HG03064 (cell line): ENCODE measurements around the gene TMEM82.

Experiments
- ATAC-seq: cut with Tn5 transposase; IDR thresholded peaks from one replicate; pipeline ENCODE4 v1.9.1; 2021; ENCODE audit warnings: low read depth; ENCODE audit not compliant: unreplicated experiment

Gene TMEM82

DNA sequence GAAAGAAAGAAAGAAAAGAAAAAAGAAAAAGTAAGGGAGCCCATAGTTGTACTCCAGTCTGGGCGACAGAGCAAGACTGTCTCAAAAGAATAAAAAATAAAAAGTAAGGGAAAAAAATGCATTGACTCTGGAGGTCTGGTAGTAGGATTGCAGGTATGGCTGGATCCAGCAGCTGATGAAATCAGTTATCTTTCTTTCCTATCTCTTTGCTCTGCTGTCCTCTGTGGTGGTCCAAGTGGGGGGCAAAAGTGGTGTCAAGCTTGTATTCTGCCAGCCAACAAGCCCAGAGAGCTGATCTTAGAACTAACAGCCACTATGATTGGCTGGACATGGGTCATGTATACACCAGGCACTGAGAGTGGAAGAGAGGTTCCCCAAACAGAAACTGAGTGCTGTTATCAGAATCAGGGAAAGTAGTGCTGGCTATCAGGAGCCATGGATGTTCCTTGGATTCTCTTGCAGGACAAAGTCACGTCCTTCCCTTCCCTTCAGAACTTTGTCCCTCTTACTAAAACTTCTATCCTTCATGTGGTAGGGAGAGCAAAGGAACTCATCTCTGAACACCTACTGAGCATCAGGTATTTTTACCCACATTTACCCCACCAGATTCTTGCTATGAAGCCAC is 12.8 kb downstream of the TMEM82 start:
- ATAC-seq: no peak

DNA sequence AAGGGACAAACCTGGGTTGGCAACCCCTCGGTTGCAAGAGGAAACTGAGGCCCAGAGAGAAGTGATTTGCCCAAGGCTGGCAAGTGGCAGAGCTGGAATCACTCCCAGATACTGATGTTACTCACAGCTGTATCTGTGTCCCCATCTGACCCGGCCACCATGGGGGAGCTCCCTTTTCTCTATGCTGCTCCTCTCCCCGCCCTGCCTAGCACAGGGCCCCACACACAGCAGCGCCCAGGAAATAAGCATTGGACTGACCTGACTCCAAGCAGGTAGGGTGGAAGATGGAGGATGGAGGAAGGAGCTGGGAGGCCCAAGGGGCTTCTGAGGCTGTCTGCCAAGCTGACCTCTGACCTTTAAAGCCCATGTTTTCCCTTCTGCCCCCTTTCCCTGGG is 13.3 kb downstream of the TMEM82 start:
- ATAC-seq: no peak

DNA sequence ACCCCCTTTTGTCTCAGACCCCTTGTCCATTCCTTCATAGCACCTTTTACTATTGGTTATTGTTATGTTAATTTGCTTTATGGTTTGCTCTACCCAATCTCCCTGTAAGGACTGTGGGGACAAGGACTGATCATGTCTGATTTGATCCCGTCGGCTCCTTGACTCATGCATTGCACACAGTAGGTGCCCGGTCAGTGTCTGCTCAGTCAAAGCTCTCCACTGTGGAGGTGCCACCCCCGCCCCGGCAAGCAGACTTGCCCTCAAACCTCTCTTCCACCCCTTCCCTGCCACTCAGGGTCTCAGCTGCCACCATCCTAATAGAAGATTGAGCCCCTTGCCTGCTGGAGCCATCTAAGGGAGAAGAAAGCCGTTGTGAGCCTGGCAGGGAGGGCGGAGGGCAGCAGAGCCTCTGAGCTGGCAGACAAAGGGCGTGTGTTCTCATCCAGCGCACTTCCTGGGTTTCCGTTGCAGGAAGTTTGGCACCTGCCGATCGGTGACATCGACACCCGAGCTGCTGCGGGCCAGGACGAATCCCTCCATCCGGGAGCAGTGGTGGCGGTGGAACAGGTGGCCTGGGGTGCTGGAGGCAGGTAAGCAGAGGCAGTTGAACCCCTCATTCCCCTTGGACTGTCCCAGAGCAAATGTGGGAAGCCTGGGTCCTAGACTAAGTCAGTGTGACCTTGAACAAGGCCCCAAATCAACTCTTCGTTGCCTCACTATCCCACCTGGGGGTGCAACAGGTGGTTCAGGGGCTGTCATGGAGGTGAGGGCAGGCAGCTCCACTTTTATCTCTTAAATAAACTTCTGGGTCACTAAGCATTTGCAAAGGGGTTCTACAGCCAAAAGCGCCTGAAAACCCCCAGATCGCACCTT is 14.1 kb downstream of the TMEM82 start:
- ATAC-seq: no peak

DNA sequence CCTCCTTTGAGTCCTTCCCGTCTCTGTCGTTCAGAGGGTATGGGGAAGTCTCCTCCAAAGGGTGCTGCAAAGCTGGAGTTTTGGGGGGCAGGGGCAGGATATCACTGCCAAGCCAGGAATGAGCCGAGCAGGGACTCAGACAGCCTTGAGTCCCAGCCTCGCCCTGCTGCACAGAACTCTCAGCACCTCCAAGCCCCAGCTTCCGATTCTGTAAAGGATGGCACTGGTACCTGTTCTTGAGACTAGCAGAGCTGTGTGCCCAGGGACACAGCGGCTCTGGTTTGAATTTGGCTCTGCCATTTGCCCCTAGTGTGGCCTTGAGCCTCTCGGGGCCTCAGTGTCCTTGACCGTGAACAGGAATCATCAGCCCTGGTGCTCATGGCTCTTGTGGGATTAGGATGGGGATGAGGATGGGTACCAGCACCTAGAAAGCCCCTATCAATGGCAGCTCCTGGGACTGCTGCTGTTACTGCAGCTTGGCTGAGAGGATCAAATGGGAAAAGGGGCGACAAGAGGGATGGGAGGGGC is 14.8 kb downstream of the TMEM82 start:
- ATAC-seq: no peak

DNA sequence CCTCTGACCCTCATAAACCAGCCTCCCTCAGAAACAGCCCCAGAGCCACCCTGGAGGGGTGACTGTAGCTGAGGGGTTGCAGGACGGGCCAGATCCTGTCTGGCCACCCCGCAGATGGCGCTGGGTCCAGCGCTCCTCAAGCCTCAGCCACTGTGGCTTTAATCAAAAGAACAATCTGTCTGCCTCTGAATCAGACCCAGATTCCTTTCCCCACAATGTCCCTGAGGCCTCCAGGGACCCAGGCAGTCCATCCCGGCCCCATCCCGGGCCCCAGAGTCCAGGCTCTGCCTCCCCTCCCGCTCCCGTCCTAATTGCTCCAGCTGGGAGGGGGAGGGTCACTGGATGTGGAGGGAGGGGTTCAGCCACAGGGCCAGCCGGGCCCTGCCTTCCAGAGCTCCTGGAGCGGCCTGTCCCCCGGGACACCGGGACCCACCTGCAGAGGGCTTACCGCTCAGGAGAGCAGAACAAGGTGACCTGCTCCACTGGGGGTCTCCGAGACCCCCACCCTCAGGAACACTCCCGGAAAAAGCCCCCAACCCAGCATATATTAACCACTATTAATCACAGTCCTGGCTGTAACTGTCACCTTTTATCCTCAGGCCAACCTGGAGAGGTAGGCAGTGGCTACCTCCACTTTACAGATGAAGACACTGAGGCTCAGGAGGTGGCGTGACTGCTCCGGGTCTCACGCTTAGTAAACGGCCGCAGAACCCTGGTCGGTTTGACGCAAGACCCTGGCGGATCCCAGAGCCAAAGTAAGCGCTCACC is 15.5 kb downstream of the TMEM82 start:
- no peak for ATAC-seq

DNA sequence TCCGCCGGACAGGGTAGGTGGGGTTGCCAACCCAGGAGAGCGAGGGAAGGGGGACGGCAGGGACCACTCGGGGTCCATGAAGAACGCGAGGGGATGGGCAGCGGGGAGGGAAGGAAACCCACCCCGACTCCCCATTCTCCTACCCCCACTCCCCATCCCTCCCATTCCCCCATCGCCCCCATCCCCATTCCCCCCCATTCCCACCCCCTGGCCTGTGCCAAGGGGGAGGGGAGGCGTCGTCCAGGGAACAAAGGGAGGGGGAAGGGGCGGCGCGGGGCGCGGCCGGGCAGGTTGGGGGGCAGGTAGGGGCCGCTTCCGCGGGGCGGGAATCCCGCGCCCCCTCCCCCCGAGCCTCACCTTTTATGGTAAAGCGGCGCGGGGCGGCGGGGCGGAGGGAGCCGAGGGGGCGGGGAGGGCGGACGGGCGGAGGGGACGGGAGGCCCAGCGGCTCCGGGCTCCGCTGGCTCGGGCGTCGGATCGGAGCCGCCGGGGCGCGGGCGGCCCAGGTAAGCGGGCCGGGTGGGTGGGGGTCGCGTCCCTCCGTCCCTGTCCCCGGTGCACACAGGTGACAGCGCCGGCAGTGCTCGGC is 16.1 kb downstream of the TMEM82 start, which contains the start of gene FBLIM1:
Gene FBLIM1 (plus strand): TSS at position 453 of the 589 bp plus-strand sequence. CDS start 6,189 bp downstream, outside the sequence.
- ATAC-seq: no peak

DNA sequence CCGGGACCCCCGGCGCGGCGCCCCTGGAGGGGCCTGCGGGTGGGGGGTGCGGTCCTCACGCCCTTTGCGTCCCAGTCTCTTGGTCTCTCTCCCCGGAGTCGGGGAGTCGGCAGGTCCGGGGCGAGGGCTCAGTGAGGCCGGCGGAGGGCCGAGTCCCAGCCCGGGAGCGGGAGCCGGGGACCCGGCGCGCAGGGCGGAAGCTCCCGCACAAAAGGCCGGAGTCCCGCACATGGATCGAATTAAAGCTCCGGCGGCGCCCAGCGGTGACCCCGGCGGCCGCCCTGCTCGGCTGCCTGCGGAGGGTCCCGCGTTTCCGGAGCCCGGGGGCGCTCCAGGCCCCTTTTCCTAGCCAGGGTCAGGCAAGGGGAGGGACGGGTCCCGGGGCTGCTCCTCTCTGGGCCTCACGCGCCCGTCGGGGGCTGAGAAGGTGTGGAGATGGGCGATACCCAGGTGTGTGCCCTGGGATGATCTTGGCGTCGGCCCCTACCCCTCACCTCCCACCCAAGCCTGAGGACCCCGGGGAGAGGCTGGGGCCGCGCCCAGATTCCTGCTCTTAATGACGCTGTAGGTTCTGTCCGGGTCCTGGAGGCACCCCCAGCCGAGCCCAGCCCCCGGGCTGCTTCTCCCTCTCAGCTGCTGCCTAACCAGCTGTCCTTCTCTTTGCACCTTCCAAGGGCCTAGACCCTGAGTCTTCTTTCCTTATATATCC is 16.8 kb downstream of the TMEM82 start:
- ATAC-seq: no peak

DNA sequence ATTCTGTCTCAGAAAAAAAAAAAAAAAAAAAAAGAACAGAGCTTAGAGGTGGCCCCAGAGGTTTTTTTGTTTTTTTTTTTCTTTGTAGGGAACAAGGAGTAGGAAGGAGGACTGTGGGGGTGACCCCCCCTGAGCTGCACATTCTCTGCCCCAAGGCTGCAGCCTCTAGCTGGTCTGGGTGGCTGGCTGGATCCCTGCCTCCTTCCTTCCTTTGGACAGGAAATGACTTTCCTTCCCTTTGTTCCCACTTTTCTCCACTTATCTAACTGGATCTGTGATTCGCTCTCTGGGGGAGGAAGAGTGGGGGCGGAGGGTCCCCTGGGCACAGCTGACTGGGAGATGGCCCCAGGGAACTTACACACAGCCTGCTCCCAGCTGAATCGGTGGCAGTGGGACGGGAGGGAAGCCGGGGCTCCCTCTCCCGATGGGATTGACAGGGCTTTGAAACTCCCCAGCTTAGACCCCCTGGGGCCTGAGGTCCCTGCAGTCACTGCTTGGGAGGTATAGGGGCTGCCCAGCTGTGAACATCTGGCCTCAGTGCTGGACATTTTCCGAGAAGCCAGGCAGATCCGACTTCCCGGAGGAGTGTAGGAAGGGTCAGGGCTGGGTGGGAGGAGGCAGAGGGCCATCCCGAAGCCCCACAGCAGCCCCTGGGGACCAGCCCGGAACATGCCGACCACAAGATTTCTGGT is 18.4 kb downstream of the TMEM82 start:
- no peak for ATAC-seq

DNA sequence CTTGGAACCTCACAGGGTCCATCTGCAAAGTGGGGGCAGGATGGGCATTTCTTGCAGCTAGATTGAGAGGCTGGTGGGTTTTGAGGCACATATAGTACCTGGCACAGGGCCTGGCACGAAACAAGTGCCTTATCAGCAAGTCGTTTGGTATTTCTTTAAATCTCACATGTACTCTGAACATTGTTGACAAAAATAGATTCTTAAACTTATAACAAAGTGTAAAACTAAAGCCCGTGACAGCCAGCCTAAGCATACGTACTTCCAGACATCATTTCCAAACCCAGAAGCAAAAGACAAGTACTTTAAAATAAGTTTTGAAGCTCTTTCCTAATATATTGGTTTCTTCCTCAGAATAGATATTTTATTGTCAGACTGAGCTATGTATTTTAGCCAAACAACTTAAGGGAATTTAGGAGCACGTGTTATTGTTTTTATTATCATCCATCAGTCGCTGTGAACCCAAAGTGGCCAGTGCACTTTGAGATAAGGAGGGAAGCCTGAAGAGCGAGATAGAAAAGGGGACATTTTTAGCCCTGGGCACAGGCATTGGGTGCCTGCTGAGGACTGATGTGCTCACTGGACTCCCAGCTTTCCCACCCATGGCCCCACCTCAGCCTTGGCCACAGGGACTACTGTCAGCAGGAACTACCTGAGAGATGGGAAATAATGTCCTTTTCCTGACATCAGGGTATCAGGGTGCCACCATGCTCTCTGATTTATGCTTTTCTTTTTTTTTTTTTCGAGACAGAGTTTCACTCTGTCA is 19.2 kb downstream of the TMEM82 start:
- no peak for ATAC-seq

DNA sequence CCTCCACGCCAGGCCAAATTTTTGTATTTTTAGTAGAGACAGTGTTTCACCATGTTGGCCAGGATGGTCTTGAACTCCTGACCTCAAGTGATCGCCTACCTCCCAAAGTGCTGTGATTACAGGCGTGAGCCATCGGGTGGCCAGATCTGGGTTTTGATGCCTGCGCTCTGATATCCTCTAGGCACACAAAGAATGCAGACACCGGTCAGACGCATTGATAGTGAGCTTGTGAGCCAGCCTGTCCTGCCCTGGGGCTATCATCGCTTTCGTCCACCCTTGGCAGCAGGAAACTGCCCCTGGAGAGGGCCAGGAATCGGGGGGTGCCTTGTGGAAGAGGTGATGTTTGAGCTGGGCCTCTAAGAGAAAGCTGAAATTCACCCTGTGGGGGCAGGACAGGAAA is 20.2 kb downstream of the TMEM82 start:
- no peak for ATAC-seq

DNA sequence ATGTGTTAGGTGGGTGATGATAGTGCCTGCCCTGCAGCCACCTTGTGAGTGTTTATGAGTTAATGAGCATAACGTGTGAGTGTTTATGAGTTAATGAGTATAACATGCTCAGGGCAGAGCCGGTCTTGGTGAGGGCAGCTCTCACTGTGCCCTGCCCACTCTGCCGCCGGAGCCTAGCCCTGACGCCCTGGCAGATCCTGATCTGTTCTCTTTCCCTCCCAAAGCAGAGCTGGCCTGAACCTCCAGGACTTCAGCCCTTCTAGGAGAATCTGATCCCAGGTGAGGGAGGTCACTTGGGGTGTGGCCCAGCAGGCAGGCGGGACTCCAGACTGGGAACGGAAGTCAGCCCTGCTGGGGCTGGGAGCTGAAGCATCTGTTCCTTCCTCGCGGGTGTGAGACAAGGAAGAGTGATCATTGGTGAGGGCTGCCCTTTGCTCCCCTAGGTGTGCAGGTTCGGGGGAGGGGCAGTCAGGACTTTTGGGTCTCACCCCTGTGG is 22.0 kb downstream of the TMEM82 start:
- no peak for ATAC-seq

DNA sequence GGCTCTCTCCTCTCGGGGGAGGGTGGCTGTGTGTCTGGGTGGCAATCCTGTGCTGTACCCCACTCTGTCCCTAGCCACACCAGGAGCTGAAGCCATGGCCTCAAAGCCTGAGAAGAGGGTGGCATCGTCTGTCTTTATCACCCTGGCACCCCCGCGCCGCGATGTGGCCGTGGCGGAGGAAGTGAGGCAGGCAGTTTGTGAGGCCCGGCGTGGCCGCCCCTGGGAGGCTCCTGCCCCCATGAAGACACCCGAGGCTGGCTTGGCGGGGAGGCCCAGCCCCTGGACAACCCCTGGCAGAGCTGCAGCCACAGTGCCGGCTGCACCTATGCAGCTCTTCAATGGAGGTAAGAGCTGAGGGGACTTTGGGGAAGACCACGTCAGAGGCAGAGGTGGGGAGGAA is 22.6 kb downstream of the TMEM82 start:
- ATAC-seq: no peak

DNA sequence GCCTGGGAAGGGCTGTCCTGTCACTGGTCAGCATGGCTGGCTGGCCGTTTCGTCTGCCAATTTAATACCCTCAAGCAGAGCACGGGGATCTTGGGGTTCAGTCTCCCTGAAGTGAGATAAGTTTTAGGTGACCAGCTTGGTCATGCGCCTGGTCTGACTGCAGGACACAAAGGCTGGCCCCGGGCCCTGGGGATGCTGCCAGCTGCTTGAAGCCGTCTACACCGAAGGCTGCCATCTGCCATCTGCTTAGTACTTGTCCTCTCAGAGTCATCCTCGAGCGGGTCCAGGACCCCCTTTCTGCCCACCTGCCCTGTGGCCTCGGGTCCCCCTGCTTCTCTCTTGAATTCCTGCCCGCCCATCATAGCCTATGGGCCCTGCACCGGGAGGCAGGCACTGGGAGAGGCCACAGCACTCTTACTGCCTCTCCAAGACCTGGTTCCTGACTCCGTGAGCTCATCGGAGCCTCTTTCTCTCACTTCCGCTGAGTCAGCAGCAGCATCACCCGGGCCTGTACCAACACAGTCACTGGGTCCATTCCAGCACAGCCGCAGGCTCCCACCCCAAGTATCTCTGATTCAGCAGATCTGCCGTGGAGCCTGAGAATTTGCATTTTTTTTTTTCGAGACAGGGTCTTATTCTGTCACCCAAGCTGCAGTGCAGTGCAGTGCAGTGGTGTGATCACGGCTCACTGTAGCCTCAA is 23.3 kb downstream of the TMEM82 start:
- no peak for ATAC-seq

DNA sequence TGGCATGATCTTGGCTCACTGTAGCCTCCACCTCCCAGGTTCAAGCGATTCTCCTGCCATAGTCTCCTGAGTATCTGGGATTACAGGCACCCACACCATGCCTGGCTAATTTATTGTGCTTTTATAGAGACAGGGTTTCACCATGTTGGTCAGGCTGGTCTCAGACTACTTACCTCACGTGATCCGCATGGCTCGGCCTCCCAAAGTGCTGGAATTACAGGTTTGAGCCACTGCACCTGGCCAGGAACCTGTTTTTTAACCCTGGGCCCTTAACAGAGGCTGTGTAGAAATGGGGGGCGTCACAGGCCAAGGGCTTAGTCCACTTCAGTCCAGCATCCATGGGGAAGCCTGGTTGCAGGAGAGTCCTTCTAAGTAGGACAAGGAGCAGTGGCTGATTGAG is 25.6 kb downstream of the TMEM82 start:
- ATAC-seq: no peak

DNA sequence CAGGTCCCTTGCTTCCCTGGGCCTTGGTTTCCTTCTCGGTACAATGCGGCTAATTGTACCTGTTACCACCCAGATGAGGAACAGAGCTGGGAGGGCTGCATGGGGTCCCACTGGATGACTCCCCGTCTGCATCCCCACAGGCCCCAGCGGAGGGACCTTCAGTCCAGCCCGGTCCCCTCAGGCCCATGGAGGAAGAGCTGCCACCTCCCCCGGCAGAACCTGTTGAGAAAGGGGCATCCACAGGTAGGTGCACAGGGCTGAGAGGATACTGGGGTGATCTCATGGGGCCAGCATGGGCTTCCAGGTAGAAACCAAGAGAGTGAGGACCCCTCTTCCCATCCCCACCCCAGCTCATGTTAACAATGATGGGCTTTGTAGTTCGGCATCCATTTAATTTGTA is 26.1 kb downstream of the TMEM82 start:
- no peak for ATAC-seq

DNA sequence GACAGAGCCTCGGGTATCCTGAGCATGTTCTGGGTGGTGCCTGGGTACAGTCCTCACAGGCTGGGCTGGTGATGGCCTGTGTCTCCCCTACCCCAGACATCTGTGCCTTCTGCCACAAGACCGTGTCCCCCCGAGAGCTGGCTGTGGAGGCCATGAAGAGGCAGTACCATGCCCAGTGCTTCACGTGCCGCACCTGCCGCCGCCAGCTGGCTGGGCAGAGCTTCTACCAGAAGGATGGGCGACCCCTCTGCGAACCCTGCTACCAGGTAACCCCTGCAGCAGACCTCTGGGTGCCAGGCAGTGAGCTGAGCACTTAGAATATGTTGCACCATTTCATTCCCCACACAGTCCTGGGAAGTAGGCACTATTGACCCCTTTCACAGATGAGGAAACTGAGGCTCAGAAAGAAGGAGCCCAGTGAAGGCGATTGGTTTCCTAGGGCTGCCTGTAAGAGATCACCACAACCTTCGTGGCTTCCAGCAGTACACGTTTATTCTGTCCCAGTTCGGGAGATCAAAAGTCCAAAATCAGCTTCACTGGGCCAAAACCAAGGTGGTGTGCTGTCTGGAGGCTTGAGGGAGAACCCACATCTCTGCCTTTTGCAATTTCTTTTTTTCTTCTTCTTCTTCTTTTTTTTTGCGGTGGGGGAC is 28.1 kb downstream of the TMEM82 start:
- no peak for ATAC-seq

DNA sequence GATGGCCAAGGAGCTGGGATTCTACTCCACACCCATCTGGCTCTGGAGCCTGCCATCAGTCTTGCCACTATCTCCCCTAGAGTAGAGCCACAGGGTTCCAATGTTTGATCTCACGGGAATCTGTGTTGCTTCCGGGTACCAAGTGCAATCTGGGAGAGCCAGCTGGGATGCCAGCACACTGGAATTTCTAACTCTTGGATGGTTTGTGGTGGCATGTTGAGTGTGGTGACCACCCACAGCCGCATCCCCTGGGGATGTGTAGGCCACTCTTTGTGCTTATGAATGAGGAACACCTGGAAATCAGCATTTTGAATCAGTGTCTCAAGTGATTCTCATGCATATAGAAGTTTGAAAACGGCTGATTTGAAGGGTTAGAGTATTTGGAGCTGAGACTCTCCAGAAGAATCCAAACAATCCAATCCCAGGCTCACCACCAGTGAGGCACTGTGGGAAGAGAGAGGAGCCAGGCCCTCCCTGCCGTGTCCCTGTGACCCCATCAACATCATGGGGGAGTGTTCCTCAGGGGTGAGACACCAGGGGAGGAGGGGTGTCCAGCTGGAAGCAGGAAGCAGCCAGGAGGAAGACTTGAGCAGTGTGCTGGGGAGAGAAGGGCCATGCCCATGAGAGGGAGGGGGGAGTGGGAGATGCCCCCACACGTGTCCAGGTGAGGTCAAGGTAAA is 29.7 kb downstream of the TMEM82 start:
- ATAC-seq: no peak
